ENCODE data around the gene RAB3IL1. TPM values are rescaled to one million over a fixed set of nuclear protein-coding genes. Genes with fewer than 3 reads are reported as not detected.

The RAB3IL1 gene
- total RNA-seq, 4 donors from 2014 or later = 6.1 to 10.9 (median 7.8) TPM

DNA sequence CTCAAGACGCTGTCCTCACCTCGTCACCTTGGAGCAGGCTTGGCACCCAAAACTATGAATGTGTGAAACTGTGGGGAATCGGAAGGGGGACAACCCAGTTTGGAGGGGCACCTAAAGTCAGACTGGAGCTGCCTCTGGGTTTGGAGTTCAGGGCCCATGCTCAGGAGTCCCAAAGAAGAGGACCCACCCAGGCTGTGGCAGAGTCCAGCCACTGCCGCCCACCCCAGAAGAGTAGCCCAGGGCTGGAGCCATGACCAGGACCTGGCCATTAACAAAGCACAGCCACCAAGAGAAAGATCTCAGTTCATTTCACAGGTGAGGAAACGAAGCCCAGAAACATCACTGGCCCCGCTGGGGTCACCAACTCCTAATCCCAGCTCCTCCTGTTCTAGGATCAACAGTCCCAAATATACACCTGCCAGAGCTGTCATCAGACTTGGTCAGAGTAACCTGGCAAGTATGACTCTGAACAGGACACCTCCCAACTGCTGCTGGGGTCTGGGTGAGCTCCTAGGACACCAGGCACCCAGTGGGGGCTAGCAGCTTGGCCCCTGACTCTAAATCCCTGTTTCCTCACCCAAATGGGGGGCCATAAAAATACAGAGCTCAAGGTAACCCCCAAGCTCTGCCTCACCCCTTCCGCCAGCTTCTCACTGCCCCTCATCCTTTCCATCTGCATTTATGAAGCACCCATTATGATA, 2.7 kb downstream of the RAB3IL1 start:
- H3K4me3 ChIP-seq (ENCODE audit: low read depth, poor library complexity, severe bottlenecking) = no peak overlapping the region
- TF ChIP-seq, protein P1, sequence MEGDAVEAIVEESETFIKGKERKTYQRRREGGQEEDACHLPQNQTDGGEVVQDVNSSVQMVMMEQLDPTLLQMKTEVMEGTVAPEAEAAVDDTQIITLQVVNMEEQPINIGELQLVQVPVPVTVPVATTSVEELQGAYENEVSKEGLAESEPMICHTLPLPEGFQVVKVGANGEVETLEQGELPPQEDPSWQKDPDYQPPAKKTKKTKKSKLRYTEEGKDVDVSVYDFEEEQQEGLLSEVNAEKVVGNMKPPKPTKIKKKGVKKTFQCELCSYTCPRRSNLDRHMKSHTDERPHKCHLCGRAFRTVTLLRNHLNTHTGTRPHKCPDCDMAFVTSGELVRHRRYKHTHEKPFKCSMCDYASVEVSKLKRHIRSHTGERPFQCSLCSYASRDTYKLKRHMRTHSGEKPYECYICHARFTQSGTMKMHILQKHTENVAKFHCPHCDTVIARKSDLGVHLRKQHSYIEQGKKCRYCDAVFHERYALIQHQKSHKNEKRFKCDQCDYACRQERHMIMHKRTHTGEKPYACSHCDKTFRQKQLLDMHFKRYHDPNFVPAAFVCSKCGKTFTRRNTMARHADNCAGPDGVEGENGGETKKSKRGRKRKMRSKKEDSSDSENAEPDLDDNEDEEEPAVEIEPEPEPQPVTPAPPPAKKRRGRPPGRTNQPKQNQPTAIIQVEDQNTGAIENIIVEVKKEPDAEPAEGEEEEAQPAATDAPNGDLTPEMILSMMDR (IDR thresholded peaks at IDR 0.05) = no peak
- no peak for TF ChIP-seq POLR2A (IDR thresholded peaks at IDR 0.05)
- intact Hi-C loops (cut with DNase I; ENCODE audit: low total_unique reads) = no loop called here
- WGBS, 2 donors = 89 to 94% methylated on average over 7 of the region's 7 CpGs
- DNase-seq (ENCODE audit: low spot score in 2 of 2) = peak in 1 of 2 donors; percentile 68

DNA sequence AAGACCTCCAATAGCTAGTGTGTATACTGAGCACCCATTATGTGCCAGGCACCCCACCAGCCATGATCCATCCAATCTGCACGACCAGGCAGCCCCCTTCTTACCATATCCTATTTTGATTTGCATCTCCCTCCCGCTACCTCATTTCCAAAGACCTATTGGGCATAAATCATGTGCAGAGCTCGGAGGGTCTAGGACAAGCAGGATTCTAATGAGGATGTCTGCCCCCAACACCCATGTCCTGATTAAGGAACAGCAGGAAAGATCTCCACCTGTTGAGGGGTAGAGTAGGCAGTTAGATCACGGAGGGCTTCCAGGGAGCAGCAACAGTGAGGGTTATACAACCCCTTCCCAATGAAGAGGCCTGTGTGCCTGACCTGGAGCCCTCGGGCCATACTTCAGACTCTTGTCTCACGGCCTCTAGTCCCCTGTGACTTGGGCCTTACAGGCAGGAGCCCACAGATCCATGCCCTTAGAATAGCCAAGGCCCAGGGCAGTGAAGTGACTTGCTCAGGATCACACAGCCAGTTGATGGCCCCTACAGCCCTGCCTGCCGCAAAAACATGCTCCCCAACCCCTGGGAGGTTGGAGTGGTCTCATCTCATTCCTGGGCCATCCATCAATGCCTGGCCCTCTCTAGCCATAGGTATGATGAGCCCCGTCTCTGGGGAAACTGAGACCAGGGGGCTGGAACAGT, 3.5 kb downstream of the RAB3IL1 start:
- no peak overlapping the region for H3K4me3 ChIP-seq (ENCODE audit: low read depth, poor library complexity, severe bottlenecking)
- intact Hi-C loops (cut with DNase I; ENCODE audit: low total_unique reads) = no loop called here
- TF ChIP-seq, protein P1 (IDR thresholded peaks at IDR 0.05) = no peak
- no peak for TF ChIP-seq POLR2A (IDR thresholded peaks at IDR 0.05)
- peak in 1 of 2 donors; percentile 74 for DNase-seq (ENCODE audit: low spot score in 2 of 2)
- 80 to 82% methylated on average over 7 to 8 of the region's 8 CpGs for WGBS, 2 donors

DNA sequence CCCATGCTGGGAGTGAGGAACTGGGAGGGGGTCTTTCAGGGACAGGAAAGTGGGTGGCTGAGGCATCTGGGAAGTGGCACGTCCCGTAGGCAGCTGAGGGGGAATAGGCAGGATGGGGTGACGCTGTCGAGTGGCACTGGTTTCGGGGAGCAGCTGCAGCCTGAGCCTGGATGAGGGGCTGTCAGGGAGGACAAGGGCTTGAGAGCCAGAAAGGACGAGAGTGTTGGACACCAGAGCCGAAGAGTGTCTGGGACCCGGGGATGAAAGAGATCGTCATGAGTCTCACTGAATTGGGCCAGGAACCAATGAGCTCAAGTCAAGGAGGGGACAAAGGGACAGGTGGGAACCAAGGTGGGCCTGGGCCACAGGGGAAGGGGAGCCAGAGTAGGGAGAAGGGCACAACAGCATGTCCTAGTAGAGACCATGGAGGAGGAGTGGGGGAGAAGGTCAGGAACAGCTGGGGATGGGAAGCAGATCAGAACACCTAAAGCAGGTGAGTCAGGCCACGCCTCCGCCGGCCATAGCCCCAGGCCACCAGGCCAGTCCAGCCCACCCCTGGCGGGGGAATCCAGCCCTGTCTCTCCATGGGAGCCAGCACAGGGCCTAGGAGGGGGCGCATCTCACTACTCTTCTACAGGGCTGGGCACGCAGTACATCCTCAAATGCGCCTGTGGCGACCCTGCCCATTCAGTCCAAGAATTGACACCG, 4.2 kb downstream of the RAB3IL1 start:
- TF ChIP-seq, protein P1 (IDR thresholded peaks at IDR 0.05) = no peak
- TF ChIP-seq POLR2A (IDR thresholded peaks at IDR 0.05) = no peak
- DNase-seq (ENCODE audit: low spot score in 2 of 2) = peak in 1 of 2 donors; percentile 81
- intact Hi-C loops (cut with DNase I; ENCODE audit: low total_unique reads) = no loop called here
- WGBS, 2 donors = 74 to 76% methylated on average over 14 to 18 of the region's 18 CpGs
- no peak overlapping the region for H3K4me3 ChIP-seq (ENCODE audit: low read depth, poor library complexity, severe bottlenecking)

DNA sequence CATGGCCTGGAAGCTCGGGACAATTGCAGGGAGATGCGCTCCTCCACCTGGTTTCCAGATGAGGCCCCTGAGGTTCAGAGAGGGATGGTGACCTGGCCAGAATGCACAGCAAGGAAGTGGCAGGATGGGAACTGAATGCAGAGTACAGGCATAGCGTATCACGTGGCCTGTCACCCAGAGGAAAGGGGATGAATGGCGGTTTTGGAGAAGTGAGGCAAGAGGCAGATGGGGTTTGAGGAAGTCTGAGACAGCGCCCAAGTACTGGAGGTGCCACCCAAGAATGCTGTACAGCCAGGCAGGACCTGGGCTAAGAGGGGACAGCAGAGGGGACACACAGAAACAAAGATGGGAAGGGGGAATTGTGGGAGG, 4.9 kb downstream of the RAB3IL1 start:
- DNase-seq (ENCODE audit: low spot score in 2 of 2) = no peak
- TF ChIP-seq, protein P1 (IDR thresholded peaks at IDR 0.05) = no peak
- no peak for TF ChIP-seq POLR2A (IDR thresholded peaks at IDR 0.05)
- WGBS, 2 donors = 79 to 80% methylated on average over 6 of the region's 6 CpGs
- H3K4me3 ChIP-seq (ENCODE audit: low read depth, poor library complexity, severe bottlenecking) = no peak overlapping the region
- intact Hi-C loops (cut with DNase I; ENCODE audit: low total_unique reads) = no loop called here

DNA sequence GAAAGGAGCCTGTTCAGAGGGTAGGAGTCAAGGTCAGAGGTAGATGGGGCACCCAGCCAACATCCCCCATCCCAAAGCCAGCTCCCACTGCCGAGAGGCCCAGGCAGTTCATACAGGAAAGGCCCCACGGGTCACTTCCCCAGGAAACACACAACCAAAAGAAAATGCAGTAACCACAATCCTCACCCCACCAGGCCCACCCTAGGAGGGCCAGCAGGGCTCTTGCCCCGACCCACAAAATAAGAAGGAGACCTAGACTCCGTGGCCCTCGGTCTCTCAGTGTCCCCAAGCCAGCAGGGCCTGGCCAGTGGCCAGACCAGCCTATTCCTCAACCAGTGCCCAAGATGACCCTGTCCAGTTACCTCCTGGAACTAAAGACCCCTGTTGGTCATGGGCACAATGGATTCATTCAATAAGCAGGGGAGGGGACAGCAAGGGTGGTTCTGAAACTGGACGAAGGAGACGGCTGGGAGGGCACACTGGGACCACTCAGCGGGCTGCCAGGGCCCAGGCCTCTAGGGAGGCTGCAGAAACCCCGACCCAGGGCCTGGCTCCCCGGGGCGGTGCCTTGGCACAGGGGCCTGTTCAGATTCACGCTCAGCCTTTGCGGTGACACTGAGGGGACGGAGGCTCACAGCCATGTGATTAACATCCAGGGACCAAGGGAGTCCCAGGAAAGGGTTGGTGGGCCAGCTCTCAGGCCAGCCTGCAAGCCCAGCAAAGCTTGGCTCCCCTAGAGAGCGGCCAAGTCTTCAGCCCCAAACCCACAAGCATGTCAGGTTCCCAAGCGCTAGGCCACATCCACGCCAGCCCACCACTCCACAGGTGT, 5.5 kb downstream of the RAB3IL1 start:
- WGBS, 2 donors = 53 to 76% methylated on average over 13 to 15 of the region's 17 CpGs
- peak in 1 of 2 donors; percentile 87 for DNase-seq (ENCODE audit: low spot score in 2 of 2)
- intact Hi-C loops (cut with DNase I; ENCODE audit: low total_unique reads) = no loop called here
- no peak overlapping the region for H3K4me3 ChIP-seq (ENCODE audit: low read depth, poor library complexity, severe bottlenecking)
- TF ChIP-seq, protein P1 (IDR thresholded peaks at IDR 0.05) = no peak
- no peak for TF ChIP-seq POLR2A (IDR thresholded peaks at IDR 0.05)
